Measurements from ENCODE around the gene RHOF.

RHOF gene

DNA sequence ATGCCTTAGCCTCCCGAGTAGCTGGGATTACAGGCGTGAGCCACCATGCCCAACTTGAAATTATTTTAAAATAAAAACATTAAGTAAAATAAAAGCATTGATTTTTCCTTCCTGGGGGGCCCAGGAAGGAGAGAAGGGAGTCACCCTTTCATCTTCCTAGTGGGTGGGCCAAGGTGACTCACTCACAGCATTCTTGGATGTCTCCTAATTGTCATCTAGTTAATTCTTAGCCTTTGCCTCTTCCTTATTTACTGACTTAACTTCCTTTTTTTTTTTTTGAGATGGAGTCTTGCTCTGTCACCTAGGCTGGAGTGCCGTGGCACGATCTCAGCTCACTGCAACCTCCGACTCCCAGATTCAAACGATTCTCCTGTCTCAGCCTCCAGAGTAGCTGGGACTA lies 51.7 kb downstream of the RHOF start:
- DNase-seq (ENCODE audit: low read depth), result no peak

DNA sequence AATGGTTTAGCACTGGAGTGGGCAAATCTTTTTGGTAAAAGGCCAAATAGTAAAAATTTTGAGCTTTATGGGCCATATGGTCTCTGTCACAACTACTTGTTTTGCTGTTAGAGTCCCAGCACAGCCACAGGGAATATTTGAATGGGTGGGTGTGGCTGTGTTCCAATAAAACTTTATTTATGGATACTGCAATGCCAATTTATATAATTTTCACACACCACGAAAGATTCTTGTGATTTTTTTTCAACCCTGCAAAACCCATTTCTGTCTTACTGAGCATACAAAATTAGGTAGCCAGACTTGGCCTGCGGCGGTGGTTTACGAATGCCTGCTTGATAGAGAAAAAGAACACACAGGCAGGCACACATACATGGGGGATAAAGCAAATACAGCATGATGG lies 52.6 kb downstream of the RHOF start:
- no peak for DNase-seq (ENCODE audit: low read depth)

DNA sequence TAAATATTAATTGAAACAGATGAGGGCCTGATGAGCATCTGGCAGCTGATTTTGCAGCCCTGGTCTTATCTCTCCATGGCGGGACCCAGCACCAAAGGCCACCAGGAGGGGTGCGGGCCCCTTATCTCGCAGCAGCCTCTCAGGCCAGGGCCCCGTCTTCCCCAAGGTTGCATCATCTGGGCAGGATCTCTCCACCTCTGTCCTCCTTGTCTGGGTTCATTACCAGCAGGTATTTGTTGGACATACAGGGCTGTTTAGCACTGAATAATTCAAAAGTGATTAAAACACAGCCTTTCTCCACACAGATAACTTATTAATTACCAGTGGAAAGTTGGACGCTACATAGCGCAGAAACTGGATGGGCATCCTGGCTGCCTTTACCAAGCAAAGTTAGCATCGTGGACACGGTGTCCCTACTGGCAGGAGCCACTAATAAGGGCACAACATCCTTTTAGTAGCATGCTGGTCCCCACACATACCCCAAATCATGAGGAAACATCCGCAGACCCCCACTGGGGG lies 55.1 kb downstream of the RHOF start:
- no peak for DNase-seq (ENCODE audit: low read depth)

DNA sequence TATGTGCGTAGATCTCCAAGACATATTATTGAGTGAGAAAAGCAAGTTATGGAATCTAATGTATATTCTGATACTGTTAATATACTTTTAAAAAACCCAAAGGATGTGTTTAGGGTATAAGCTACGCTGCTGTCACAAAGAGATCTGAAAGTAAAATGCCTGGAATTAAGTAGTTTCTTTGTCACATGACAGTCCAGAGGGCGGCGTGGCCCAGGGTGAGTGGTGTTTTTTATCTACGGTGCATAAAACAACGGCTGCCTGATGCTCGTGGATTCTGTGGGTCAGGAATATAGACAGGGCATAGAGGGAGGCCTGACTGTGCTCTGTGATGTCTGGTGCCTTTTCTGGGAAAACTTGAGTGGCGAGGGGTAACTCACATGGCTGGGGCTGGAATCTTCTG lies 59.6 kb downstream of the RHOF start:
- no peak for DNase-seq (ENCODE audit: low read depth)

DNA sequence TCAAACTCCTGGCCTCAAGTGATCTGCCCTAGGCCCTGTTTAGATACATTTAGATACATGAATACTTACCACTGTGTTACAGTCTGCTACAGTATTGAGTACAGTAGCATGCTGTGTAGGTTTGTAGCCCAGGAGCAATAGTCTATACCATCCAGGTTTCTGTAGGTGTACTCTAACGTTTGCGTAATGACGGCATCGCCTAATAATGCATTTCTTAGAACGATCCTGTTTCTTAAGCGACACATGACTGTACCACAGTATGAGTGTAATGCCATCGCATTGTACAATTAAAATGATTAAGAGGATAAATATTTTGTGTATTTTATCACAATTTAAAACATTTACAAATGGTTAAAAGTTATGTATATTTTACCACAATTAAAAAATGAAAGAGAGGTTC lies 62.0 kb downstream of the RHOF start:
- no peak for DNase-seq (ENCODE audit: low read depth)

DNA sequence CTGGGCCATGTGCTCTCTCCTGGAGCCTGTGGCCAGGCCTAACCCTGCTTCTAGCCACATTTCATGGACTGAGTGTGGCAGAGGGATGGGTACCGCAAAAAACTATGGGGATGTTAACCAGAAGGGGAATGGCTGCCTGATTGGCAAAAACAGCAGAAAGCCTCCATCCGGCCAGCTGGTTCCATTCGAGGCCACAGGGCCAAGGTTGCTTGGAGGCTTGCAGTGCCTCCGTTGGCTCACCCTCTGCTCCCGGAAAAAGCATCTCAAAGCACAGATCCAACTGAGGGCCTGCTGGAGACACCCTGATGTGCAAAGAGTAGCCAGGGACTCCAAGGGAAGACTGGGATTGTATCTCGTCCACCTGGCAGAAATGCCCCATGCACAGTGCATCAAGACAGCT lies 64.5 kb downstream of the RHOF start:
- no peak for DNase-seq (ENCODE audit: low read depth)

All from HS-5 (cell line).